ENCODE data around the gene TRAF3.
"Not testable (repeated sequence)": the region's sequence is repeated elsewhere in the genome, so short reads cannot be mapped to it uniquely, and the experiment has no call there.

The TRAF3 gene

GRCh38 chr14:102809870-102810269, 32.6 kb downstream of the TRAF3 start:
- no peak for DNase-seq

GRCh38 chr14:102810523-102810922, 33.3 kb downstream of the TRAF3 start:
- DNase-seq: no peak

DNA sequence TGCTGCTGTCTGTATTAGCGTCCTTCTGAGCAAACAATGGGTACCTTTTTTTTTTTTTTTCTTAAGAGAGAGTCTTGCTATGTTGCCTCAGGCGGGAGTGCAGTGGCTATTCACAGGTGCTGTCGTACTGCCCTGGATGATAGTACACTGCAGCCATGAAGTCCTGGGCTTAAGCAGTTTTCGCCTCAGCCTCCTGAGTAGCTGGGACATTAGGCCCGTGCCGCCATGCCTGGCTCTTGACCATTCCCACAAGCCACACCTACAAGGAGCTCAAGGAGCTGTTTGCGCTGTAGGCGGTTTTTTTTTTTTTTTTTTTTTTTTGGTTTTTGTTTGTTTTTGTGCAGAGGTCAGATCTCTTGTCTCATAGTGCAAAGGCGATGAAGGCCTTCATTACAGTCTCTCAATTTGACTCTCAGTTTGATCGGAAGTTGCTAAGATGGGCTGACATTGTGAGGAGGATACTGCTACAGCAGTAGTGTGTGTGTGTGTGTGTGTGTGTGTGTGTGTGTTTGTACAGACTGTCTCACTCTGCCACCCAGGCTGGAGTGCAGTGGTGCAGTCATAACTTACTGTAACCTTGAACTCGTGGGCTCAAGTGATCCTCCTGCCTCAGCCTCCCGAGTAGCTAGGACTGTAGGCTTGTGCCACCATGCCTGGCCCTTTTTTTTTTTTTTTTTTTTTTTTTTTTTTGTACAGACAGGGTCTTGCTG, 34.2 kb downstream of the TRAF3 start:
- no peak for DNase-seq

GRCh38 chr14:102811971-102812370, 34.7 kb downstream of the TRAF3 start:
- no peak for DNase-seq

DNA sequence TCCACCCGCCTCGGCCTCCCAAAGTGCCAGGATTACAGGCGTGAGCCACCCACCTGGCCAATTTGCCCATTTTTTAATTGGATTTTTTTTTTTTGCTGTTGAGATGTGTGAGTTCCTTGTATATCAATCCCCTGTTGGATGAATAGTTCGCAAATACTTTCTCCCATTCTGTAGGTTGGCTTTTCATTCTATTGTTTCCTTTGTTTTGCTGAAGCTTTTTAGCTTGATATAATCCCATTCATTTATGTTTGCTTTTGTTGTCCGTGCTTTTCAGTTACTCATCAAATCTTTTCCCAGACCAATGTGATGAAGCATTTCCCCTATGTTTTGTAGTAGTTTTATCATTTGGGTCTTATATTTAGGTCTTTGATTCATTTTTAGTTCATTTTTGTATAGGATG, 36.4 kb downstream of the TRAF3 start:
- no peak for DNase-seq

- DNase-seq: no peak
Measured at GRCh38 chr14:102817318-102817717, 40.1 kb downstream of the TRAF3 start.

GRCh38 chr14:102817942-102818940, 41.0 kb downstream of the TRAF3 start:
- DNase-seq: no peak

DNA sequence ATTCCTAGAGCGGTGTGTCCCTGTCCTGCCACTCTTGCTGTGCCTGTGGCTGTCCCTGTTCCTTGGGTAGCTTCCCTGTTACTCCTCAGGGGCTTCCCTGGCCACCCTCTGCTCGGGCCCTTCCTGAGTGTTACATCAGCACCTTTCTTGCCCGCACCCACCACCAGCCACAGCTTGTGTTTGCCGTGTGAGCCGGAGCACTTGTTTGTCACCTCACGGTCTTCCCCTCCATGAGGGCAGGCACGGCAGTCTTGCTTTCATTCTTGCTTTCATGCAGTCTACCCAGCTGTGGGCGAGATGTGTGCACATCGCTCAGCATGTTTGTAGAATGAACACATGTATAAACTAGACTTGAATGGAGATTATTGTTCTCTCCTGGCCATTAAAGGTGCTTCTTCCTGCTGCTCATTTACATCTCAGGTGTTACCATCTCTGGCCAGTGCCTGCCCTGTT, 42.0 kb downstream of the TRAF3 start:
- no peak for DNase-seq

DNA sequence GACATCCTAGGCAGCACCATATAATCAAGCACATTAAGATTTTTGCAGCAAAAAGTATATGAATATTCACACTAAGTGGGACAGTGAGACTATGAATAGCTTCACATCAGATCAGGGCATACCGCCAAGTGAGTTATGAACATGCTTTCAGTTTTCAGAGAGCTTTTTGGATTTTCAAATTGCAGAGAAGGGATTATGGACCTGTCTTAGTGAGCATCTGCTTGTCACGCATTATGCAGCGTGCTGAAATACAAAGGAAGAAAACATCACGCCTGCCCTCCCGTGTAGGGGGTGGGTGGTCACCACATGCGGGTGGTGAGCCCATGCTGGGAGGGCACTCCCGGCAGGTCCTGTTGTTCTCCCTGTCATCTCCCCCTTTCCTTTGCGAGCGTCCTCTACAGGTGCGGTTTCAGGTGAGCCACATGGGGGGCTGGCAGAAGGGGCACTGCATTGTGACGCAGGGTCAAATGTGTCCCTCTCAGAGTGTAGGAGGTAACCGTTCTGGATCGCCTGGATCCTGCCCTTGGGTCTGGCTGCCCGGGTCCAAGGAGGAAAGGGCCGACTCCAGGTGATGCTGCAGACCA, 42.6 kb downstream of the TRAF3 start:
- DNase-seq: no peak

GRCh38 chr14:102821252-102821651, 44.0 kb downstream of the TRAF3 start:
- DNase-seq: no peak

- DNase-seq: no peak
Measured at GRCh38 chr14:102822311-102822863, 45.1 kb downstream of the TRAF3 start.

GRCh38 chr14:102822887-102823286, 45.6 kb downstream of the TRAF3 start:
- DNase-seq: not testable (repeated sequence)

GRCh38 chr14:102823546-102823945, 46.3 kb downstream of the TRAF3 start:
- DNase-seq: no peak

DNA sequence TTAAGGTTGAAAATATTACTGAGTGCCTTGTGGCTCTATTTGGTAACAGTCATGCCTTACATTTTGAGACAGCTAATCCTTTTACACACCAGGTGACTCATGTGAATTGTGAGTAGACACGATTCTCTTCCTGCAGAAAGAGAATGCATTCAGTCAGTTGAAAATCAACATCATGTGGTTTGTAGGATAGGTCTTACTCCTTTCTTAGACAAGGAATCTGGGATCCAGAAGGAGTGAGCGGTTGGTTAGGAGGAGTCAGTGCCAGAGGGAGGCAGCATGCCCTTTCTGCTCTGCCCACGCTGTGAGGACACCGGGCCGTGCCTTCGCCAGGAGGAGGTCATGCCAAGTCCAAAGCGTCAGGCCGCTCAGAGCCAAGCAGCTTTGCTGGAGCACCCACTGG, 47.6 kb downstream of the TRAF3 start:
- no peak for DNase-seq

DNA sequence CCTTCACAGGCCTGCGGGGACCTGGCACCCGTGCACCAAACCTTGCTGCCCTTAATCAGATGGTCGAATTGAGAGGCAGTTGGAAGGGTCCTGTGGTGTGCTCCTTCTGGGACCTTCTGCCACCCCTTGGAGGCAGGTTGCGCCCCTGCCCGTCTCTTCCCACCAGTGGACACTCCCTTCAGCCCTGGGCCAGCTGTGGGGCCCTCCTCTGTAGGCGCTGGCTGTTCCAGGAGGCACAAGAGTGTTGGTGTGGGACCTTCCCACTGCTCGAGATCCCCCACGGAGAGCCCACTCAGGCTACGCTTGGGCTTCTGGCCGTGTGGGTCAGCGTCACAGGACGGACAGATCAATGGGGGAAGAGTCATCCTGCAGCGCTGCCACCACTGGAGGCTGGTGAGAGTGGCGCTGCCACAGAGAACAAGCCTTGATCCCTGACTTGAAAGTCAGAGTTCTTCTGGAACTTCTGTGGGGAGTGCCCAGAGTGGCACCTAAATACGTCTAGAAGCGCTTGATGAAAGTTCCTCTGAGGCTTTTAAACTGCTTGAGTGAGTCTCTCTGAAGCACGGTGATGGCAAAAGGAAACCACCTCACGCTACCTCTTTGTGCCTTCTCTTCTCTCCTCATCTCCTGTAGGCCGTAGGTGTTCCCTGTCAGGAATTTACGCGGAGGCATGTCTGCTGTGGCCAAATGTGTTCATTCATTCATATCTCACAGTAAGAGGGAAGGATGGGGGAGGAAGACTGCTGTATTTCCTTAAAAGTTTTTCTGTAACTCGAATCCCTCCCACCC, 48.3 kb downstream of the TRAF3 start:
- DNase-seq: no peak

- no peak for DNase-seq
Measured at GRCh38 chr14:102826161-102826560, 48.9 kb downstream of the TRAF3 start.

GRCh38 chr14:102826751-102827675, 49.8 kb downstream of the TRAF3 start:
- DNase-seq: no peak

GRCh38 chr14:102827716-102828115, 50.5 kb downstream of the TRAF3 start:
- no peak for DNase-seq

DNA sequence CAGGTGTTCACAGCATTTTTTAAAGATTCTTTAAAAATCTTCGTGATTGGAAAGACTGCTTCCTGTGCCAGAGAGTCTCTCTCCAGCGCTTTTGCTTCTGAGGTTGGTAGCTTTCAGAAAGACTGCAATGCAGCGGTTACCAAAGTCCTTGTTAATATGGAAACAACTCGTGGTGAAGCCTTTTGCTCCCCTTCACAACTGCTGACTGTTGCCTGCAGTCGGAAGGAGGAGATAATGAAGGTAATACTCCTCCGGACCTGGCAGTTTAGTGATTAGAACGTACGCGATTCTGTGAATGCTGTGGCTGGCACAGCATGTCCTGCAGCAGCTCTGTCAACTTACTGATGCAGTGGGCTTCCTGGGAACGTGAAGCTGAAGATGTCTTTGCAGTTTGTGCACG, 50.9 kb downstream of the TRAF3 start:
- DNase-seq: no peak

DNA sequence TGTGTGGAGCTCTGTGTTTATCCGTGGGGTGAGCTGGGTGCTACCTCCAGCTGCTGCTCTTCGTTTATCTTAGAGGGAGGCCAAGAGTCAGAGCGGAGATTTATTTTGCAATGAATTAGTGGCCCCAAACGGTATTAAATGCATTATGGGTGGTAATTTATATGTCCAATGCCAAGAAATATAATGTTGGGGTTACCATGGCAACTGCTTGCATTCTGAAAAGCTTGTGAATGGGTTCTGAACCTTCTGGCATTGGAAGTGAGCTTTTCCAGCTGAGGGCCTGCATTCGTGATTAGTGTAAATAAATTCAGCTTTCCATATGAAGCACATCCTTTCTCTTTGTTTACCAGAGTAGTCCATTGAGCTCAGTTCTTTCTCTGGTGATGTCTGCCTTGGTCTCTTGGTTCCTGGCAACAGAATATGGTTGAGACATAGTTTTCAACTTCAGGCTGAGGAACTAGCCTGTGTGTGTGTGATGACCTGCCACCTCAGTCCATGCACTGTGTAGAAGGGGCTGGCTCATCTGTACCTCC, 51.8 kb downstream of the TRAF3 start:
- no peak for DNase-seq

- no peak for DNase-seq
Measured at GRCh38 chr14:102830474-102831045, 53.3 kb downstream of the TRAF3 start.

All from cortex of kidney (tissue), 1 donor.